ENCODE results near the gene TMEM161A. TPM values are rescaled to one million over a fixed set of nuclear protein-coding genes. Genes with fewer than 3 reads are reported as not detected.
A peak's percentile ranks its signal among the peaks of the same experiment; 100 is the strongest.

TMEM161A gene
- total and polyA plus RNA-seq, 2 experiments from 2014 or later, result 38.9 to 59.5 TPM

- Mint-ChIP-seq H3K27ac (no peak overlapping the region), H3K36me3 (ENCODE audit: low read depth) (peaks cover 8% of the 10 kb centered on the region; the same call in 2 of the 3 replicates), H3K9me3 (no peaks in the 10 kb centered on the region), H3K27me3 (ENCODE audit: insufficient read depth, low read depth, poor library complexity) (peaks cover 19% of the 10 kb centered on the region), H3K4me1 (no peaks in the 10 kb centered on the region), H3K4me3 (no peak overlapping the region)
- peak; percentile 91 for ATAC-seq
- Histone ChIP-seq H3K79me2 (replicated peaks; ENCODE audit: insufficient read depth) (no peaks in the 10 kb centered on the region), H2AFZ (peak overlapping the region; percentile 94; the same call in 1 of the 2 replicates), H4K20me1 (replicated peaks; ENCODE audit: insufficient read depth) (no peaks in the 10 kb centered on the region), H3K4me1 (ENCODE audit: insufficient read depth) (no peaks in the 10 kb centered on the region), H3K27me3 (ENCODE audit: insufficient read depth) (no peaks in the 10 kb centered on the region), H3K4me3 (peak overlapping the region; percentile 40; the same call in 1 of the 2 replicates), H3K4me2 (peak overlapping the region; percentile 74), H3K27ac (ENCODE audit: low read depth) (no peak overlapping the region), H3F3A (replicated peaks; ENCODE audit: low read depth) (no peaks in the 10 kb centered on the region), H3K9me2 (ENCODE audit: insufficient read depth) (no peaks in the 10 kb centered on the region), H3K36me3 (ENCODE audit: insufficient read depth) (no peaks in the 10 kb centered on the region)
- TF ChIP-seq ETS1 (IDR thresholded peaks at IDR 0.05) (peak; percentile 59; the same call in 1 of the 2 replicates), JUNB (IDR thresholded peaks at IDR 0.05; ENCODE audit: unreplicated experiment) (no peak), CTCF (conservative IDR thresholded peaks at IDR 0.05; ENCODE audit: low read depth in 2 of 2) (peak; percentile 72 to 98), ZNF331 (CRISPR knock-in tag; IDR thresholded peaks at IDR 0.05; ENCODE audit: low read depth) (no peak)
- peak; percentile 89 for DNase-seq (ENCODE audit: low spot score)
These were observed 7.7 kb upstream of the TMEM161A start for GRCh38 chr19:19145684-19146608.

- Histone ChIP-seq H3K9me2 (ENCODE audit: insufficient read depth) (no peaks in the 10 kb centered on the region), H3K4me2 (peak overlapping the region; percentile 74), H3K4me3 (peak overlapping the region; percentile 40; the same call in 1 of the 2 replicates), H2AFZ (0 out of 2 replicates have a peak overlapping the region, but pooled peaks have one; percentile 94), H3F3A (replicated peaks; ENCODE audit: low read depth) (no peaks in the 10 kb centered on the region), H4K20me1 (replicated peaks; ENCODE audit: insufficient read depth) (no peaks in the 10 kb centered on the region), H3K79me2 (replicated peaks; ENCODE audit: insufficient read depth) (no peaks in the 10 kb centered on the region), H3K27ac (ENCODE audit: low read depth) (no peak overlapping the region), H3K27me3 (ENCODE audit: insufficient read depth) (no peaks in the 10 kb centered on the region), H3K36me3 (ENCODE audit: insufficient read depth) (no peaks in the 10 kb centered on the region), H3K4me1 (ENCODE audit: insufficient read depth) (no peaks in the 10 kb centered on the region)
- Mint-ChIP-seq H3K36me3 (ENCODE audit: low read depth) (peaks cover 8% of the 10 kb centered on the region; the same call in 2 of the 3 replicates), H3K9me3 (no peaks in the 10 kb centered on the region), H3K27me3 (ENCODE audit: insufficient read depth, low read depth, poor library complexity) (peaks cover 19% of the 10 kb centered on the region), H3K4me1 (no peaks in the 10 kb centered on the region), H3K27ac (no peak overlapping the region), H3K4me3 (no peak overlapping the region)
- DNase-seq (ENCODE audit: low spot score), result no peak
- no peak for ATAC-seq
- TF ChIP-seq CTCF (conservative IDR thresholded peaks at IDR 0.05; ENCODE audit: low read depth in 2 of 2), result no peak
- no peak for TF ChIP-seq STAT1 (IDR thresholded peaks at IDR 0.05; ENCODE audit: unreplicated experiment)
- TF ChIP-seq ZNF331 (CRISPR knock-in tag; IDR thresholded peaks at IDR 0.05; ENCODE audit: low read depth), result no peak
- no peak for TF ChIP-seq ZNF114 (CRISPR knock-in tag; IDR thresholded peaks at IDR 0.05)
- TF ChIP-seq ETS1 (IDR thresholded peaks at IDR 0.05), result no peak
- TF ChIP-seq POLR2AphosphoS5 (IDR thresholded peaks at IDR 0.05; ENCODE audit: low read depth), result no peak
- no peak for TF ChIP-seq CREB1 (CRISPR knock-in tag; IDR thresholded peaks at IDR 0.05; ENCODE audit: low read depth)
- no peak for TF ChIP-seq JUNB (IDR thresholded peaks at IDR 0.05; ENCODE audit: unreplicated experiment)
These were observed 7.0 kb upstream of the TMEM161A start for GRCh38 chr19:19145281-19145680.

Data from GM23338 (cell line).